ENCODE measurements around the gene DUS1L.

DNA sequence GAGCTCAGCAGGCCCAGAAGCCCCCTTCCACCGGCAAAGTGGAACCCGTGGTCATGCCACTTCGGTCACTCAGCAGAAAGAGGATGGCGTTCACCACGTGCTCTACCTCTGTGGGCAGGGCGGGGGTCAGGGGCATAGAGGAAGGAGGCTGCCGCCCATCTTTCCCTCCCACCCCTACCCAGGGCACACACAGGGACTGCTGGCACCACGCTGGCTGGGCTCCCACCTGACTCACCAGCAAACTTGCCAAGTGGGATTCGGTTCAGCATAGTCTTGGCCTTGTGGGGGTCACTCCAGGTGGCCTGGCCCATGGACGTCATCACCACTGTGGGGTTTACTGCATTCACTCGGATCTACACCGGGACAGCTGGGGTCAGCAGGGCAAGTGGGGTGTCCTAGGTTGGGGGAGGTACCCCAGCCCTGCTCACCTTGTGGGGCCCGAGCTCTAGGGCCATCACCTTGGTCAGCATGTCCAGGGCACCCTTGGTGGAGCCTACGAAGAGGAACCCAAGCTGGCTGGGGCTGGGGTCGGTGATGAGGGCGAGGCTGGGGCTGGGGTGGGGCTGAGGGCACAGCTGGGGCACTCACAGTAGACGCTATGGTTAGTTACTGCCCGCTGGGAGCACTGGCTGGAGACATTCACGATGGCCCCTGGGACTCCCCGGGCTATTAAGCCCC, 29.5 kb downstream of the DUS1L start:
- TF ChIP-seq, protein P1, sequence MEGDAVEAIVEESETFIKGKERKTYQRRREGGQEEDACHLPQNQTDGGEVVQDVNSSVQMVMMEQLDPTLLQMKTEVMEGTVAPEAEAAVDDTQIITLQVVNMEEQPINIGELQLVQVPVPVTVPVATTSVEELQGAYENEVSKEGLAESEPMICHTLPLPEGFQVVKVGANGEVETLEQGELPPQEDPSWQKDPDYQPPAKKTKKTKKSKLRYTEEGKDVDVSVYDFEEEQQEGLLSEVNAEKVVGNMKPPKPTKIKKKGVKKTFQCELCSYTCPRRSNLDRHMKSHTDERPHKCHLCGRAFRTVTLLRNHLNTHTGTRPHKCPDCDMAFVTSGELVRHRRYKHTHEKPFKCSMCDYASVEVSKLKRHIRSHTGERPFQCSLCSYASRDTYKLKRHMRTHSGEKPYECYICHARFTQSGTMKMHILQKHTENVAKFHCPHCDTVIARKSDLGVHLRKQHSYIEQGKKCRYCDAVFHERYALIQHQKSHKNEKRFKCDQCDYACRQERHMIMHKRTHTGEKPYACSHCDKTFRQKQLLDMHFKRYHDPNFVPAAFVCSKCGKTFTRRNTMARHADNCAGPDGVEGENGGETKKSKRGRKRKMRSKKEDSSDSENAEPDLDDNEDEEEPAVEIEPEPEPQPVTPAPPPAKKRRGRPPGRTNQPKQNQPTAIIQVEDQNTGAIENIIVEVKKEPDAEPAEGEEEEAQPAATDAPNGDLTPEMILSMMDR (IDR thresholded peaks at IDR 0.05 in 2 of 3, conservative IDR thresholded peaks at IDR 0.05 in 1 of 3; ENCODE audit: borderline replicate concordance in 1 of 3, insufficient read depth in 1 of 3, low read depth in 2 of 3, low read length in 2 of 3), result no peak
- TF ChIP-seq FOSL1 (IDR thresholded peaks at IDR 0.05; ENCODE audit: low read depth) (no peak), SIN3A (IDR thresholded peaks at IDR 0.05; ENCODE audit: low read depth) (no peak)
- TF ChIP-seq, protein P2, sequence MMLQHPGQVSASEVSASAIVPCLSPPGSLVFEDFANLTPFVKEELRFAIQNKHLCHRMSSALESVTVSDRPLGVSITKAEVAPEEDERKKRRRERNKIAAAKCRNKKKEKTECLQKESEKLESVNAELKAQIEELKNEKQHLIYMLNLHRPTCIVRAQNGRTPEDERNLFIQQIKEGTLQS (IDR thresholded peaks at IDR 0.05), result no peak
